Uterus (tissue), 2 donors: Measurements from ENCODE around the gene TDG.
"Not testable (repeated sequence)": the region's sequence is repeated elsewhere in the genome, so short reads cannot be mapped to it uniquely, and the experiment has no call there.

Experiments used
- CTCF ChIP-seq, 4 experiments: fragments of 200-600 bp in 2 of 4; fragments of 450-650 bp in 2 of 4; sonication (generic) in 2 of 4; IDR thresholded peaks; one replicate each; pipeline ENCODE4 v1.5.1; 2016 to 2019; ENCODE audit warnings: antibody characterized with exemption in 4 of 4, mild to moderate bottlenecking in 2 of 4, moderate library complexity in 1 of 4
- POLR2A ChIP-seq, 2 donors: fragments of 450-650 bp; IDR thresholded peaks; one replicate each; pipeline ENCODE4 v1.6.1; 2016; ENCODE audit warnings: antibody characterized with exemption in 2 of 2, mild to moderate bottlenecking in 1 of 2, moderate library complexity in 1 of 2

GRCh38 chr12:104030596-104030995, 64.9 kb downstream of the TDG start:
- TF ChIP-seq POLR2A, CTCF (IDR thresholded peaks at IDR 0.05): not testable (repeated sequence)
